SK-N-SH treated with all-trans-retinoic acid at 6 μM for 48 hours (cell line): Measurements from ENCODE around the gene FOXF2.
A peak's percentile ranks its signal among the peaks of the same experiment; 100 is the strongest.

Source experiments
- ATAC-seq: fragments of 200-7000 bp; cut with Tn5 transposase; 3 replicates; pipeline ENCODE4 v1.9.1; 2020; ENCODE audit warnings: mild to moderate bottlenecking, moderate library complexity
- ARNTL ChIP-seq: fragments of 450-650 bp; formaldehyde crosslinking; IDR thresholded peaks from 2 replicates; pipeline ENCODE4 v1.5.0; 2020; ENCODE audit warnings: low read depth, mild to moderate bottlenecking, moderate library complexity, borderline replicate concordance
- BACH2 ChIP-seq: fragments of 250-450 bp; sonication (Bioruptor Pico); IDR thresholded peaks from 2 replicates; pipeline ENCODE4 v1.9.0; 2021; ENCODE audit warnings: mild to moderate bottlenecking, borderline replicate concordance
- CREB5 ChIP-seq: fragments of 250-450 bp; sonication (Bioruptor Pico); IDR thresholded peaks from 2 replicates; pipeline ENCODE4 v1.5.1; 2020; ENCODE audit warnings: low read depth, mild to moderate bottlenecking, moderate library complexity
- CSDC2 ChIP-seq: fragments of 250-450 bp; sonication (Bioruptor Pico); IDR thresholded peaks from 2 replicates; pipeline ENCODE4 v1.5.0; 2020; ENCODE audit warnings: mild to moderate bottlenecking, moderate library complexity
- CSRNP3 ChIP-seq: fragments of 250-450 bp; sonication (Bioruptor Pico); IDR thresholded peaks from 2 replicates; pipeline ENCODE4 v1.5.1; 2021; ENCODE audit warnings: mild to moderate bottlenecking, moderate library complexity
- ESRRG ChIP-seq: fragments of 250-450 bp; sonication (Bioruptor Pico); IDR thresholded peaks from 2 replicates; pipeline ENCODE4 v1.6.1; 2021; ENCODE audit warnings: mild to moderate bottlenecking
- GLIS3 ChIP-seq: fragments of 250-450 bp; sonication (Bioruptor Pico); IDR thresholded peaks from 2 replicates; pipeline ENCODE4 v1.5.0; 2020; ENCODE audit warnings: mild to moderate bottlenecking, moderate library complexity
- ISL1 ChIP-seq: fragments of 250-450 bp; sonication (Bioruptor Pico); IDR thresholded peaks from 2 replicates; pipeline ENCODE4 v2.1.2; 2022; ENCODE audit warnings: mild to moderate bottlenecking, moderate library complexity
- OSR1 ChIP-seq: fragments of 250-450 bp; sonication (Bioruptor Pico); IDR thresholded peaks from 2 replicates; pipeline ENCODE4 v1.8.0; 2022; ENCODE audit warnings: moderate library complexity, mild to moderate bottlenecking, inconsistent platforms
- PATZ1 ChIP-seq: fragments of 250-450 bp; sonication (Bioruptor Pico); IDR thresholded peaks from 2 replicates; pipeline ENCODE4 v1.8.0; 2020; ENCODE audit warnings: mild to moderate bottlenecking, moderate library complexity, borderline replicate concordance
- POU6F1 ChIP-seq: fragments of 250-450 bp; sonication (Bioruptor Pico); IDR thresholded peaks from 2 replicates; pipeline ENCODE4 v1.8.0; 2021; ENCODE audit warnings: low read depth, mild to moderate bottlenecking, moderate library complexity, borderline replicate concordance
- RARB ChIP-seq: fragments of 250-450 bp; sonication (Bioruptor Pico); IDR thresholded peaks from 2 replicates; pipeline ENCODE4 v1.8.0; 2021; ENCODE audit warnings: mild to moderate bottlenecking, moderate library complexity
- SNAI2 ChIP-seq: fragments of 250-450 bp; sonication (Bioruptor Pico); IDR thresholded peaks from 2 replicates; pipeline ENCODE4 v1.5.0; 2020; ENCODE audit warnings: mild to moderate bottlenecking, moderate library complexity
- TCF4 ChIP-seq: fragments of 250-450 bp; sonication (Bioruptor Pico); IDR thresholded peaks from 2 replicates; pipeline ENCODE4 v1.8.0; 2021; ENCODE audit warnings: mild to moderate bottlenecking, moderate library complexity, borderline replicate concordance
- TOX ChIP-seq: fragments of 250-450 bp; sonication (Bioruptor Pico); IDR thresholded peaks from 2 replicates; pipeline ENCODE4 v1.8.0; 2021; ENCODE audit warnings: mild to moderate bottlenecking, moderate library complexity, borderline replicate concordance
- ZC3H10 ChIP-seq: fragments of 250-450 bp; sonication (Bioruptor Pico); IDR thresholded peaks from 2 replicates; pipeline ENCODE4 v1.5.1; 2021; ENCODE audit warnings: mild to moderate bottlenecking, moderate library complexity
- ZFP3 ChIP-seq: fragments of 250-450 bp; sonication (Bioruptor Pico); IDR thresholded peaks from 2 replicates; pipeline ENCODE4 v1.5.0; 2020; ENCODE audit warnings: mild to moderate bottlenecking, moderate library complexity
- ZFP30 ChIP-seq: fragments of 450-650 bp; formaldehyde crosslinking; IDR thresholded peaks from 2 replicates; pipeline ENCODE4 v1.5.0; 2022; ENCODE audit warnings: mild to moderate bottlenecking, moderate library complexity
- ZNF565 ChIP-seq: fragments of 450-650 bp; formaldehyde crosslinking; conservative IDR thresholded peaks from 2 replicates; pipeline ENCODE4 v1.5.0; 2020; ENCODE audit warnings: low read depth, mild to moderate bottlenecking, moderate library complexity
- ZNF70 ChIP-seq: fragments of 450-650 bp; formaldehyde crosslinking; IDR thresholded peaks from 2 replicates; pipeline ENCODE4 v1.5.0; 2020; ENCODE audit warnings: mild to moderate bottlenecking, moderate library complexity
- ZNF8 ChIP-seq: fragments of 450-650 bp; formaldehyde crosslinking; IDR thresholded peaks from 2 replicates; pipeline ENCODE4 v1.5.0; 2020; ENCODE audit warnings: mild to moderate bottlenecking, moderate library complexity

Gene FOXF2

GRCh38 chr6:1387538-1387875, 1.9 kb upstream of the FOXF2 start:
- no peak for ATAC-seq
- no peak for TF ChIP-seq ZC3H10
- no peak for TF ChIP-seq OSR1
- TF ChIP-seq CSDC2 (CRISPR knock-in tag): no peak
- TF ChIP-seq, all 23 proteins: peak for 0

- ATAC-seq: peak; percentile 14
- TF ChIP-seq ISL1 (CRISPR knock-in tag): no peak
- no peak for TF ChIP-seq BACH2 (CRISPR knock-in tag)
- no peak for TF ChIP-seq GLIS3 (CRISPR knock-in tag)
- TF ChIP-seq SNAI2 (CRISPR knock-in tag): no peak
- TF ChIP-seq ZNF565 (CRISPR knock-in tag): no peak
- no peak for TF ChIP-seq CSRNP3 (CRISPR knock-in tag)
- no peak for TF ChIP-seq ZNF8 (CRISPR knock-in tag)
- TF ChIP-seq OSR1: no peak
- no peak for TF ChIP-seq PATZ1 (CRISPR knock-in tag)
- TF ChIP-seq TCF4: no peak
These were observed 1.3 kb upstream of the FOXF2 start for GRCh38 chr6:1387876-1388629.

GRCh38 chr6:1388630-1389368, 577 bp upstream of the FOXF2 start:
- TF ChIP-seq ESRRG (CRISPR knock-in tag) (no peak), ZFP30 (CRISPR knock-in tag) (no peak), GLIS3 (CRISPR knock-in tag) (no peak), TOX (CRISPR knock-in tag) (no peak), OSR1 (no peak), ISL1 (CRISPR knock-in tag) (no peak), ZFP3 (CRISPR knock-in tag) (no peak), ZNF565 (CRISPR knock-in tag) (no peak), SNAI2 (CRISPR knock-in tag) (no peak), BACH2 (CRISPR knock-in tag) (no peak), CREB5 (CRISPR knock-in tag) (no peak), POU6F1 (CRISPR knock-in tag) (no peak), ARNTL (CRISPR knock-in tag) (no peak), RARB (CRISPR knock-in tag) (no peak), ZNF70 (CRISPR knock-in tag) (no peak), CSRNP3 (CRISPR knock-in tag) (no peak), PATZ1 (CRISPR knock-in tag) (no peak)
- TF ChIP-seq, all 23 proteins: peak for 0

More at GRCh38 chr6:1388630-1389368, 577 bp upstream of the FOXF2 start:
- ATAC-seq: no peak
